GM18511 (cell line): Measurements from ENCODE around the gene GUK1.

Experiments
- ATAC-seq: cut with Tn5 transposase; IDR thresholded peaks from one replicate; pipeline ENCODE4 v1.9.1; 2021; ENCODE audit warnings: mild to moderate bottlenecking, moderate library complexity; ENCODE audit not compliant: unreplicated experiment

Gene GUK1

GRCh38 chr1:228197555-228198147 is 57.6 kb downstream of the GUK1 start:
- ATAC-seq, result no peak
